Measurements from ENCODE around the gene SLC7A1. TPM values are rescaled to one million over a fixed set of nuclear protein-coding genes. Genes with fewer than 3 reads are reported as not detected.

SLC7A1 gene
- total RNA-seq, 1 donor from 2014 or later, result 10.3 TPM

DNA sequence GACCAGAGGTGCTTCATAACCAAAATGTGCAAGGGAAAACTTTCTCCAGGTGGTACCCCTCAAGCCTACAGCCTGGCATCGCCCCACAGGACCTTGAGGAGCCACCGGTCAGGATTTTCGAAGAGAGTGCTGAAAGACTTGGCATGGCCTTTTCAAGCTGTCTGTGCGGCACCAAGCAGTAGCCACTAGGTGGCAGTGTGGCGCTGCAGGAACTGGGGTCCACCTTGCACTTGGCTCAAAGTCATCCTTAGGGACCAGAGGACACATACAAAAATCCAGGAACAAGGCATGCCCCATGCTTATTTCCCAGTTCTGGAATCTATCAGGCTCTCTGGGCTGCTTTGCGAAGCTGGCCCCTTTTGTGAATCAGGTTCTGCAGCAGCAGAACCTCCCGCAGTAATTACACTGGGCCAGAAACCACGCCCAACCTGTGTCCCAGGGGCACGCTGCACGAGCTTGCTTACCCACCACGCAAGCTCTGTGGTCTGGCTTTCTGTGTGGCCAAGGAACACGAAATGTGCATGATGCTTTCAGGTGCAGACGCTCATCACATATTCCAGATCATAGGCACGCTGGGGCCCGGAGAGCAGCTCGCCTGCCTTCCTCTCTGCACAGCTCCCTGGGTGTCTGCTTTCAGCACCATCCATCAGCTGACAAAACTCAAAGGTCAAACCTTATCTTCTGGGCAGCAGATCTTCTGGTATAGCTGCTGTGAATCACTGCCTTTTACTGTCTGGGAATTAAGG, 87.2 kb downstream of the SLC7A1 start:
- intact Hi-C loops (cut with micrococcal nuclease), result loop anchor here (10.0 kb wide), 1 partner anchor 596 kb away; no protein-coding TSS in a partner anchor
- TF ChIP-seq, protein P1, sequence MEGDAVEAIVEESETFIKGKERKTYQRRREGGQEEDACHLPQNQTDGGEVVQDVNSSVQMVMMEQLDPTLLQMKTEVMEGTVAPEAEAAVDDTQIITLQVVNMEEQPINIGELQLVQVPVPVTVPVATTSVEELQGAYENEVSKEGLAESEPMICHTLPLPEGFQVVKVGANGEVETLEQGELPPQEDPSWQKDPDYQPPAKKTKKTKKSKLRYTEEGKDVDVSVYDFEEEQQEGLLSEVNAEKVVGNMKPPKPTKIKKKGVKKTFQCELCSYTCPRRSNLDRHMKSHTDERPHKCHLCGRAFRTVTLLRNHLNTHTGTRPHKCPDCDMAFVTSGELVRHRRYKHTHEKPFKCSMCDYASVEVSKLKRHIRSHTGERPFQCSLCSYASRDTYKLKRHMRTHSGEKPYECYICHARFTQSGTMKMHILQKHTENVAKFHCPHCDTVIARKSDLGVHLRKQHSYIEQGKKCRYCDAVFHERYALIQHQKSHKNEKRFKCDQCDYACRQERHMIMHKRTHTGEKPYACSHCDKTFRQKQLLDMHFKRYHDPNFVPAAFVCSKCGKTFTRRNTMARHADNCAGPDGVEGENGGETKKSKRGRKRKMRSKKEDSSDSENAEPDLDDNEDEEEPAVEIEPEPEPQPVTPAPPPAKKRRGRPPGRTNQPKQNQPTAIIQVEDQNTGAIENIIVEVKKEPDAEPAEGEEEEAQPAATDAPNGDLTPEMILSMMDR (IDR thresholded peaks at IDR 0.05; ENCODE audit: borderline replicate concordance), result peak; percentile 99
- peaks cover 8% of the 10 kb centered on the region for H3K36me3 ChIP-seq
- peaks cover 20% of the 10 kb centered on the region for H3K27me3 ChIP-seq (ENCODE audit: low read depth)
- peak; percentile 82 for DNase-seq
- H3K4me1 ChIP-seq, result peaks cover 28% of the 10 kb centered on the region
- peak overlapping the region; percentile 71 for H3K27ac ChIP-seq (replicated peaks)
- H3K4me3 ChIP-seq, result peak overlapping the region; percentile 37
- H3K9me3 ChIP-seq (replicated peaks), result no peaks in the 10 kb centered on the region

DNA sequence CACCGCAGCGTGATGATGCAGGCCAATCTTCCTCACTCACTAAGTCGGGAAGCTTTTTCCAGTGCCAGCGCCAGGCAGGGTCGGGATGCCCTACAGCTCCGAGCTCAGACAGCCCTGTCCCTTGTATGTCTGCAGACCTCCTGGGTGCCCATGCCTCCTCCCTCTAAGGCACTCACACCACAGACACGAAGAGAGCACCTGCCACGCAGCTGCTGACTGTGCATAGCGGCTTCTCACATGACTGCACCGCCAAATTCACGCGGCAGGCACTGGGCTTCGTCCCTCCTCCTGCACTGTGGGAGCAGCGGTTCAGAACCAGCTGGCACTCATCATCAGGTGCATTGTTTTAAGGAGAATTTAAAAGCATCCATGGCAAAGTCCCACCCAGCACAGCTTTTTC, 88.1 kb downstream of the SLC7A1 start:
- H3K27ac ChIP-seq (replicated peaks), result no peak overlapping the region
- intact Hi-C loops (cut with micrococcal nuclease), result loop anchor here (10.0 kb wide), 1 partner anchor 597 kb away; no protein-coding TSS in a partner anchor
- DNase-seq, result no peak

DNA sequence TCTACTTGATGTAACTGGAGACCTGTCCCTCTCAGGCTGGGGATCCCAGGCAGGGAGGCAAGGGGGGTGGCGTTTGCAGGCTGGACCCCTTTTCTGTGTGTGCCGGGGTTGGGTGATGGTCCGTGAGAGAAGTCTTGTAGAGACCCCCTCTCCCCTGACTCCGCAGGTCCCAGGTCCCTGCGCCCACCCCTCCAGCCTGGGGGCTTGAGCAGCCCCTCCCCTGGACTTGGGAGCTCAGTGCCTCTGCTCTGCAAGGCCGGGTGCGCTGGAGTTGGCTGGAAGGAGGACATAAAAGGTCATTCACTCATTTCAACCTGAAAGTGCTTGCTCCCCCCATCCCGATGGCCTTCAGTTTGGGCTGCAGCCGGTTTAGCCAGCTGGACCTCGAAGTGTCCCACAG, 89.5 kb downstream of the SLC7A1 start:
- Histone ChIP-seq H3K4me1 (peaks cover 28% of the 10 kb centered on the region), H3K9me3 (replicated peaks) (no peaks in the 10 kb centered on the region), H3K36me3 (peaks cover 27% of the 10 kb centered on the region), H3K27ac (replicated peaks) (no peak overlapping the region), H3K4me3 (no peak overlapping the region), H3K27me3 (ENCODE audit: low read depth) (peaks cover 20% of the 10 kb centered on the region)
- intact Hi-C loops (cut with micrococcal nuclease), result loop anchor here (10.0 kb wide), 1 partner anchor 599 kb away; no protein-coding TSS in a partner anchor
- DNase-seq, result no peak
- TF ChIP-seq, protein P1 (IDR thresholded peaks at IDR 0.05; ENCODE audit: borderline replicate concordance), result no peak

More for the DNA sequence above, 88.1 kb downstream of the SLC7A1 start:
- TF ChIP-seq, protein P1 (IDR thresholded peaks at IDR 0.05; ENCODE audit: borderline replicate concordance), result no peak
- Histone ChIP-seq H3K36me3 (peaks cover 17% of the 10 kb centered on the region), H3K27me3 (ENCODE audit: low read depth) (peaks cover 20% of the 10 kb centered on the region), H3K4me1 (peaks cover 28% of the 10 kb centered on the region), H3K9me3 (replicated peaks) (no peaks in the 10 kb centered on the region), H3K4me3 (no peak overlapping the region)

DNA sequence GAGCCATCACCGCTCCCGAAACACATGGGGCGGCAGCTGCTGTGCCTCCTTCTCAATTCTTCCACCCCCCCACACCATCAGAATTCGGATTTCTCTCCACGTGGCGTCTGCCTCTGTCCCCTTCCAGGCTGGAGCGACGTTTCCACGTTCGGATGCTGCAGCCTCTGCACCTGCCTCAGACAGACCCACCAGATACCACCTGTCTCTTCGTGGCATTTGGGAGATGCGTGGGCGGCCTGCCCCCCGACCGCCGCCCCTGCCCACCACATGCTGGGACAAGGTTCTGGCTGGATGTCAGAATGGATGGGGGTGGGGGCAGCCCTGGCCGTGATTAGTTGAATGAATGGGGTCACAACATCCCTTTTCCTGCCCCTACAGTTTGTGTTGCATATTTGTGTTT, 90.0 kb downstream of the SLC7A1 start:
- peaks cover 27% of the 10 kb centered on the region for H3K36me3 ChIP-seq
- H3K4me1 ChIP-seq, result peaks cover 28% of the 10 kb centered on the region
- no peak for DNase-seq
- intact Hi-C loops (cut with micrococcal nuclease), result loop anchor here (10.0 kb wide), 1 partner anchor 599 kb away; no protein-coding TSS in a partner anchor
- H3K4me3 ChIP-seq, result no peak overlapping the region
- H3K27ac ChIP-seq (replicated peaks), result no peak overlapping the region
- H3K27me3 ChIP-seq (ENCODE audit: low read depth), result peaks cover 20% of the 10 kb centered on the region
- H3K9me3 ChIP-seq (replicated peaks), result no peaks in the 10 kb centered on the region
- TF ChIP-seq, protein P1 (IDR thresholded peaks at IDR 0.05; ENCODE audit: borderline replicate concordance), result no peak

DNA sequence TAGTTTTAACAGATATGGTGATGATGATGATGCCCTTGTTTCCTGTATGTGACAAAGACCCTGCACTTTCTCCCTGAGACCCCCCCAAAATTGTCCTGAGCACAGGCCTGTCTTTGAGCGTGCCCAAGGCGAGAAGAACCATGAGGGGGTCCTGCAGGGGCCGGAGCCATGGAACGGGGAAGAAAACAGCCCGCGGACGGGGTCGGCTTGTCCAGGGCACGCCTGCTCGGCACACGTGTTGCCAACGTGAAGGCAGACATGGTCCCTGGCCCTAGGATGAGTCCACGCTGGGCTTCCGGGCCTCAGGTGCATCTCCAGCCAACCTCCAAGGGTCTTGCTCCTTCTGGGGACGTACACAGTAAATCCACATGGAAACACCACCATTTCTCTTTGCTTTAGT, 90.8 kb downstream of the SLC7A1 start:
- Histone ChIP-seq H3K27me3 (ENCODE audit: low read depth) (peaks cover 20% of the 10 kb centered on the region), H3K4me1 (peaks cover 28% of the 10 kb centered on the region), H3K4me3 (no peak overlapping the region), H3K36me3 (peaks cover 27% of the 10 kb centered on the region), H3K9me3 (replicated peaks) (no peaks in the 10 kb centered on the region), H3K27ac (replicated peaks) (no peak overlapping the region)
- DNase-seq, result no peak
- TF ChIP-seq, protein P1 (IDR thresholded peaks at IDR 0.05; ENCODE audit: borderline replicate concordance), result no peak
- intact Hi-C loops (cut with micrococcal nuclease), result loop anchor here (10.0 kb wide), 1 partner anchor 600 kb away; no protein-coding TSS in a partner anchor

Measured in left ventricle myocardium inferior (tissue), 1 donor.